ENCODE data around the gene PSMD1.
"Not testable (repeated sequence)": the region's sequence is repeated elsewhere in the genome, so short reads cannot be mapped to it uniquely, and the experiment has no call there.

PSMD1 gene

GRCh38 chr2:231188506-231189170 is 132.0 kb downstream of the PSMD1 start:
- no peak for DNase-seq

DNA sequence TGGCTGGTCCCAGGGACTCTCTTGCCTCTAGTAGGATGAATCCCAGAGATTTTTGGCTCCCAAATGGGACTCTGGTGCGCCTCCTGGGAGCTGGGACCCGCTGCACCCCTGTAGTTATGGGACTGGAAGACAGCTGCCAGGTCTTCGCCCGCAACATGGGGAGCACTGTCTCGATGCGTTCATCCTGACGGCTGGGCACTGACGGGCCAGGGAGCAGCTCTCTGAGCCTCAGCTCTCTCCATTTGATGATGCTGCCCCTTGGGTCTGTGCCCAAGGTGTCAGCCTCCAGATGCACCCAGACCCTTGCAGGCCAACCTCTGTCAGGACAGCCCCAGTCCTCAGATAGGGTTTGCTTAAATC is 132.5 kb downstream of the PSMD1 start:
- no peak for DNase-seq

DNA sequence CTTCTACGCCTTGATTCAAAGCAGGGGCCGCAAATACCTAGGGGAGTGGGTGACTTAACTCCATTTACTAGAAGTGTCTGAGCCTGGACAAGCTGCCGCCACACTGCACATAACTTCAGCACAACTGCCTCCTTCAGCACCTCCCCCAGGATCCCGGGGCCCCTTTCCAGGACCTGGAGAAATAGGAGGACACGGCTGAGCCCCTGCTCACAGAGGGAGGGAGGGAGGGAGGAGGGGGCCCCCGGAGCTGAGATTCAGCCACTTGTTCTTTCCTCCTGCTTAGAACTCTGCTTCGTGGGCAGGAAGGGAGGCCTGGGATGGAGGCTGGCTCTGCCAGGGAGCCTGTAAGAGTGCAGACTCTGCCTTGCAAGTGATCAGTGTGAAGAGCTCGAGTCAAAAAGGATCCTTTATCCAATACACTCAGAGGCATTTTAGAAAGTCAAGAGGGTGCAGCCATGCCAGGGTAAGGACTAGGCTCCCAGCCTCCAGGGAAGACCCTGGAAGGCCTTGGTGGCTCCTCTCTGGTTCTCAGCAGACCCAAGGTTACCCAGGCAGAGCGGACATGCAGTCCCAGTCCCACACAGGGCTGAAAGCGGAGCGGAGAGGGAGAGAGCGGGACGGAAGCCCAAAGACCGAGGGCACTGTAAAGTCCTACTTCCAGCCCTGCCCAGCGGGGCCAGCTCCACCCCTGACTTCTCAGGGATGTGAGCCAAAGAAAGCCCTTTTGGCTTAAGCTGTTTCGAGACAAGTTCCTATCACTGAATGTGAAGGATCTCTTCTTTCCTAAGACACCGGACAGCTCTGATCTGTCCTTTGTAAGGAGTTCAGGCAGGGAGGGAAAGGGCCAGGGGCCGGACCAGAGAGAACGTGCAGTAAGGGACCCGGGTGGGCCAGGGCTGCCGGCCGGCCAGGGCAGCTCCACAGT is 133.2 kb downstream of the PSMD1 start:
- DNase-seq, result no peak

DNA sequence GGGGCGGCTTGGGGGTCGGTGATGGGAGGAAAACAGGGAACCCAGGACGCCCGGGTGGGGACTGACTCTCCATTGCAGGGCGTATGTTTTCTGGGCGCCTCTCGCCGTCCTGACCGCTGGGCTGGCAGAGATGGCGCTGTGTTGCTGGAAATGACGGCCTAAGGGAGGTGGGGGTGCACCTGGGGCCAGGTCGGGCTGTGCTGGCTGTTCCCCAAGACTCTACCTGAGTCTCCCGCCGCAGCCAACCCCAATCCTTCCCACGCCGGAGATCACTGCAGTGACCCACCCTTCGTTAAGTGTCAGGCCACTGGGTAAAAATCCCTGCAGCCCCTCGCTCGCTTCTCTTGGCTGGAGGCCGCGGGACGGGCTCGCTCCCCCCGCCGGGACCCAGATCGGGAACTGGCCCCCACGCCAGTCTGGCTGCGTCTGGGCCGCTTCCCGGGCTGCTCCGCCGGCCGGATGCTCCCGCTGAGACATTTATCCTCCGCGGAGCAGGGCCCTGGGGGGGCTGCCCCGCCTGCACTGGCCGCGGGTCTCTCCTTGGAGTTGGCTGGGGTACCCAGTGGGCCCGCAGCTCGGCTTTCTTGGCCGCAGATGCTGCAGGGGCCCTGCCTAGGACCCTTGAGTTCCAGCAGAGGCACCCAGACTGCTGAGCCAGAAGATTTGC is 134.0 kb downstream of the PSMD1 start:
- no peak for DNase-seq

GRCh38 chr2:231191896-231192872 is 135.5 kb downstream of the PSMD1 start:
- no peak for DNase-seq

- no peak for DNase-seq
Measured at GRCh38 chr2:231193216-231193615, 136.5 kb downstream of the PSMD1 start.

DNA sequence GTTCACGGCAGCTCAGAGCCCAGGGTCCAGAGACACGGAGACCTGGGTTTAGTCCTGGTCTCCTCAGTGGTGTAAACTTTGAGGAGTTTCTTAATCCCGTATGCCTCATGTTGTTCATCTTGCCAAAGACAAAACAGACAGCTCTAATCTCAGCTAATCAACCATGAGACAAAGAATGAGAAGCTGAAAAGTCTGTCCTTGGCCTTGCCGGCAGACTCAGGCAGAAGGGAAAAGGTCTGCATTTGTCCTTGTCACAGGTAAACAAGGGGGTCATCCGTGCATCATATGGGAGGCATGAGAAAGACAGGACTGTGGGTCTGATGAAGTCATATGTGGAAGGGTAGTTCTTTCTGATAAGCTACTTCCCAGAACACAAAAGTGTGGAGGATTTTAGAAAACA is 139.9 kb downstream of the PSMD1 start:
- DNase-seq, result no peak

DNA sequence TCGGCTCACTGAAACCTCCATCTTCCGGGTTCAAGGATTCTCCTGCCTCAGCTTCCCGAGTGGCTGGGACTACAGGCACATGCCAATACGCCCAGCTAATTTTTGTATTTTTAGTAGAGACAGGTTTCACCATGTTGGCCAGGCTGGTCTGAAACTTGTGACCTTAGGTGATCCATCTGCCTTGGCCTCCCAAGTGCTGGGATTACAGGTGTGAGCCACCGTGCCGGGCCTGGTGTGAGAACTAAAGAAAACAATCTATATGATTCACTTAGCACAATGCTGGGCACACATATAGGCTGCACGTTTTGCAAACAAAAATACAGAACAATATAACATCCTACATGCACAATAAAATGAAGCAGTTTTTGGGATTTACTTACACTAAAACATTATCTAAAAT is 140.5 kb downstream of the PSMD1 start:
- DNase-seq, result not testable (repeated sequence)

DNA sequence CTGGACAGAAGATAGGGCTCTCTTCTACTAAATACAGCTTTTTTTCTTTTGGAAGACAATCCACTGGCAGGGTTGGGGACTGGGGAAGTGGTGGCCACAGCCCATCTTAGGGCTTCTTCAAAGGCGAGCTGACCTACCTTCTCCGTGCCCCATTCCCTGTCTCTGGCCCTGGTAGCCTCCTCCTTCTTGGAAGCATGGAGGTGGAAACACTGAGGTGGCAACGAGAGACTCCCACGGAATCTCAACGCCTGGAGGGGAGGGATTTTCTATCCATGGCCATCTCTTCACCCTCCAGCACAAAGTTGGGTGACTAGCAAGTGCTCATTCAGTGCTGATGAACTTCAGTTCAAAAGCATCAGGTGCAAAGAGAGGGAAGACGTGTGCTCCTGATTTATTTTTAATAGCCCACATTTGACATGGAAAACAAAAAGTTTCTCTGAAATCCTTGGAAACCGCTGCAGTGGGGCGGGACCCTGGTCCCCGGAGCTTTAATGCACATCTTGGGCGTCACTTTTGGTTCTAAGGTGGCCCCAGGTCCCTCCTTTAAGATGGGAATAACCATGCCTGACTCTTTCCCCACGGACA is 141.1 kb downstream of the PSMD1 start:
- DNase-seq, result no peak

- DNase-seq, result peak; percentile 36 to 57
Measured at GRCh38 chr2:231198291-231199173, 141.9 kb downstream of the PSMD1 start, which contains the start of gene ARMC9. Gene ARMC9, plus strand, starts transcription at chr2:231198631. Its CDS starts 7,608 bp downstream, at chr2:231206239.

GRCh38 chr2:231199219-231199618 is 142.6 kb downstream of the PSMD1 start:
- no peak for DNase-seq

- no peak for DNase-seq
Measured at GRCh38 chr2:231200805-231201474, 144.3 kb downstream of the PSMD1 start.

DNA sequence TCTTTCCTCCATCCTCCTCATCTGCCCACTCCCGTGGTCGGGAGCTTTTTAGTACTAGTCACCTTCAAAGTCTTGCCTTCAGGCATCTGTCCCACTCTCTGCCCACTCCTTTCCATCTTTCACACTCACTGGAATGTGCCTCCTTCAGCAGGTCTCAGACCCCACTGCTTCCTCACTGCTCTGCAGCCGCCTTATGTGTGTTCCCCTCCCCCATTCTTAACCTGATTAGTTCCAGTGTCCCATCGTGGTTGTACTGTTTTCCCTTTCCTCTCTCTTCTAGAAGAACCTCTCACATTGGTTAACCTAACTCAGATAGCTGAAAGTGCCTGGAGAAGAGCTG is 144.8 kb downstream of the PSMD1 start:
- DNase-seq, result no peak

- no peak for DNase-seq
Measured at GRCh38 chr2:231203087-231203486, 146.4 kb downstream of the PSMD1 start.

DNA sequence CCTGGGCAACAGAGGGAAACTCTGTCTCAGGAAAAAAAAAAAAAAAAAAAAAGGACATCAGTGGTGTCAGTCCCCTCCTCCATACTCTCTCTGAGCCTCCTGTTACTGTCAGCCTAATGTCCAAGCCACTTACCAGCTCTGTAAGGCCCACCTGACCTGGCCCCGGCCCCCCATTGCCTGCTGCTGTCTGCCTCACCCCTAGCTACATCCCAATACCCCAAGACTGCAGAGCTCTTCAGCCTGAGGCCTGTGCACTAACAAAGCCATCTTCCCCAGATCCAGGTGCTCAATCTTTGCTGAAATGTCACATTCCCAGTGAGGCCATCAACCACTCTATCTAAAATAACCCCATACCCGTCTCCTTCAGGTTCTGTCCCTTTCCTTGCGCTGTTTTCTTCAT is 147.5 kb downstream of the PSMD1 start:
- DNase-seq, result no peak

- no peak for DNase-seq
Measured at GRCh38 chr2:231204581-231204980, 147.9 kb downstream of the PSMD1 start.

- no peak for DNase-seq
Measured at GRCh38 chr2:231207734-231208133, 151.1 kb downstream of the PSMD1 start.

DNA sequence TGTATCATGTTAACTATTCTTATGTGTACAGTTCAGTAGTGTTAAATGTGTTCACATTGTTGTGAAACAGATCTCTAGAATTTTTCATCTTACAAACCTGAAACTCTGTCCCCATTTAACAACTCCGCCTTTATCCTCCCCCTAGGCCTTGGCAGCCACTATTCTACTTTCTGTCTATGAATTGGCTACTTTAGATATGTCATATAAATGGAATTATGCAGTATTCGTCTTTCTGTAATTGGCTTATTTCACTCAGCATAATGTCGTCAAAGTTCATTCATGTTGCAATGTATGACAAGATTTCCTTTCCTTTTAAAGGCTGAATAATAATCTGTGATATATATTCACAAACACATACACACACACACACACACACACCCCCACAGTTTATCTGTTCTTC is 154.1 kb downstream of the PSMD1 start:
- no peak for DNase-seq

GRCh38 chr2:231211486-231211885 is 154.8 kb downstream of the PSMD1 start:
- DNase-seq, result no peak

- no peak for DNase-seq
Measured at GRCh38 chr2:231212329-231212845, 155.7 kb downstream of the PSMD1 start.
